IMR-90 (cell line): Measurements from ENCODE around the gene TSHZ3. TPM values are rescaled to one million over a fixed set of nuclear protein-coding genes. Genes with fewer than 3 reads are reported as not detected.

Source experiments
- ATAC-seq: fragments of 200-7000 bp; cut with Tn5 transposase; 2 replicates; pipeline ENCODE4 v1.9.1; 2020; ENCODE audit warnings: low read depth, mild to moderate bottlenecking, moderate library complexity
- BruUV-seq: library from RNA; stranded (reverse); fragments of 400-500 nt; replicated peaks from 2 replicates; lab custom pipeline; 2021; lab: Mats Ljungman, UMichigan
- CTCF ChIA-PET: fragments of 300-600 bp; formaldehyde crosslinking; extraction: SDS; loops from one replicate; lab custom pipeline; 2021; ENCODE audit warnings: antibody characterized with exemption; lab: Yijun Ruan, JAX
- POLR2A ChIA-PET: fragments of 300-600 bp; sonication (Branson Sonifier 250); formaldehyde crosslinking; loops from one replicate; lab custom pipeline; 2022; ENCODE audit warnings: antibody characterized with exemption; ENCODE audit not compliant: unreplicated experiment; lab: Charles Lee
- DNase-seq: peaks from one replicate; pipeline ENCODE4 v3.0.0; 2013
- H2AFZ ChIP-seq: replicated peaks from 2 replicates; pipeline ENCODE3; 2013; ENCODE audit warnings: low read length, mild to moderate bottlenecking; ENCODE audit not compliant: poor library complexity
- H2AK5ac ChIP-seq: 2 replicates; pipeline ENCODE4 v1.6.1; 2013; ENCODE audit warnings: low read depth, low read length, inconsistent platforms
- H2AK9ac ChIP-seq: replicated peaks from 2 replicates; pipeline ENCODE3; 2013; ENCODE audit warnings: mild to moderate bottlenecking, low read depth, low read length, moderate library complexity; ENCODE audit not compliant: poor library complexity
- H2BK120ac ChIP-seq: 2 replicates; pipeline ENCODE4 v1.6.1; 2013; ENCODE audit warnings: low read depth, low read length, inconsistent platforms
- H2BK15ac ChIP-seq: 3 replicates; pipeline ENCODE4 v1.6.1; 2013; ENCODE audit warnings: low read depth, low read length, inconsistent platforms
- H2BK20ac ChIP-seq: 2 replicates; pipeline ENCODE4 v1.6.1; 2013; ENCODE audit warnings: low read depth, mild to moderate bottlenecking, inconsistent platforms, low read length, moderate library complexity
- H2BK5ac ChIP-seq: 2 replicates; pipeline ENCODE4 v1.6.1; 2013; ENCODE audit warnings: mild to moderate bottlenecking, low read depth, low read length, inconsistent platforms; ENCODE audit not compliant: poor library complexity, severe bottlenecking
- H3K14ac ChIP-seq: replicated peaks from 2 replicates; pipeline ENCODE4 v1.6.1; 2013; ENCODE audit warnings: low read depth, low read length, inconsistent platforms
- H3K18ac ChIP-seq: 2 replicates; pipeline ENCODE4 v1.6.1; 2013; ENCODE audit warnings: low read depth, low read length, control low read depth
- H3K23ac ChIP-seq: 2 replicates; pipeline ENCODE4 v1.6.1; 2013; ENCODE audit warnings: low read depth, low read length, inconsistent platforms
- H3K27ac ChIP-seq: 2 replicates; pipeline ENCODE4 v1.5.1; 2013; ENCODE audit warnings: mild to moderate bottlenecking, control low read depth, low read length; ENCODE audit not compliant: insufficient read depth
- H3K27me3 ChIP-seq: 2 replicates; pipeline ENCODE4 v1.6.1; 2013; ENCODE audit warnings: low read length; ENCODE audit not compliant: control insufficient read depth, insufficient read depth
- H3K36me3 ChIP-seq: 2 replicates; pipeline ENCODE4 v1.6.1; 2013; ENCODE audit warnings: low read length, mixed read lengths; ENCODE audit not compliant: control insufficient read depth, insufficient read depth
- H3K4ac ChIP-seq: 2 replicates; pipeline ENCODE4 v1.6.1; 2013; ENCODE audit warnings: low read depth, low read length, inconsistent platforms
- H3K4me1 ChIP-seq: 2 replicates; pipeline ENCODE4 v1.6.1; 2013; ENCODE audit warnings: low read length, mixed read lengths; ENCODE audit not compliant: control insufficient read depth, insufficient read depth
- H3K4me2 ChIP-seq: 2 replicates; pipeline ENCODE4 v1.6.1; 2013; ENCODE audit warnings: low read depth, mild to moderate bottlenecking, control low read depth, low read length, moderate library complexity
- H3K4me3 ChIP-seq: 2 replicates; pipeline ENCODE4 v1.5.1; 2013; ENCODE audit warnings: low read depth, mild to moderate bottlenecking, control low read depth, low read length, moderate library complexity; ENCODE audit not compliant: insufficient read depth
- H3K56ac ChIP-seq: 2 replicates; pipeline ENCODE4 v1.6.1; 2013; ENCODE audit warnings: low read length, inconsistent platforms; ENCODE audit not compliant: insufficient read depth; ENCODE audit errors: extremely low read depth
- H3K79me1 ChIP-seq, 2 experiments: 2 replicates each; pipeline ENCODE4 v1.6.1; 2013; ENCODE audit warnings: low read length in 2 of 2, inconsistent platforms in 1 of 2, low read depth in 1 of 2
- H3K9ac ChIP-seq: 2 replicates; pipeline ENCODE4 v1.6.1; 2013; ENCODE audit warnings: low read depth, low read length, control low read depth
- H3K9me1 ChIP-seq: 2 replicates; pipeline ENCODE4 v1.6.1; 2013; ENCODE audit warnings: low read length, inconsistent platforms; ENCODE audit not compliant: insufficient read depth
- H3K9me3 ChIP-seq: 2 replicates; pipeline ENCODE4 v1.6.1; 2013; ENCODE audit warnings: low read length; ENCODE audit not compliant: control insufficient read depth, insufficient read depth
- H4K20me1 ChIP-seq: 2 replicates; pipeline ENCODE4 v1.6.1; 2013; ENCODE audit warnings: low read length, inconsistent platforms; ENCODE audit not compliant: insufficient read depth
- H4K5ac ChIP-seq: 2 replicates; pipeline ENCODE4 v1.6.1; 2013; ENCODE audit warnings: mild to moderate bottlenecking, low read depth, low read length, control low read depth
- H4K8ac ChIP-seq, 2 experiments: 2 replicates each; pipeline ENCODE4 v1.6.1; 2013; ENCODE audit warnings: low read depth in 2 of 2, low read length in 2 of 2, control low read depth in 1 of 2, inconsistent platforms in 1 of 2
- H4K91ac ChIP-seq: 2 replicates; pipeline ENCODE4 v1.6.1; 2013; ENCODE audit warnings: low read depth, low read length, inconsistent platforms; ENCODE audit not compliant: insufficient read depth
- BHLHE40 ChIP-seq: fragments of 150-350 bp; IDR thresholded peaks from 2 replicates; pipeline ENCODE4 v1.6.1; 2016; ENCODE audit warnings: mild to moderate bottlenecking, low read depth, low read length
- CEBPB ChIP-seq: IDR thresholded peaks from 2 replicates; pipeline ENCODE4 v1.6.1; 2012; ENCODE audit warnings: low read depth, low read length, improper control_type of control experiment
- CHD1 ChIP-seq: IDR thresholded peaks from 2 replicates; pipeline ENCODE4 v1.6.1; 2012; ENCODE audit warnings: low read depth, low read length, improper control_type of control experiment
- FOS ChIP-seq: fragments of 150-350 bp; IDR thresholded peaks from 2 replicates; pipeline ENCODE4 v1.6.1; 2016; ENCODE audit warnings: low read depth, low read length
- MAFK ChIP-seq: IDR thresholded peaks from 2 replicates; pipeline ENCODE4 v1.6.1; 2012; ENCODE audit warnings: low read depth, low read length, improper control_type of control experiment
- MAZ ChIP-seq: IDR thresholded peaks from 2 replicates; pipeline ENCODE4 v1.6.1; 2012; ENCODE audit warnings: low read depth, mild to moderate bottlenecking, low read length, improper control_type of control experiment, moderate library complexity, borderline replicate concordance
- MXI1 ChIP-seq: IDR thresholded peaks from 2 replicates; pipeline ENCODE4 v1.6.1; 2012; ENCODE audit warnings: low read depth, mild to moderate bottlenecking, low read length, moderate library complexity, borderline replicate concordance
- NFE2L2 ChIP-seq: fragments of 150-350 bp; IDR thresholded peaks from 2 replicates; pipeline ENCODE4 v1.6.1; 2016; ENCODE audit warnings: low read depth, mild to moderate bottlenecking, low read length
- POLR2A ChIP-seq: IDR thresholded peaks from 2 replicates; pipeline ENCODE4 v1.6.1; 2012; ENCODE audit warnings: mild to moderate bottlenecking, low read depth, low read length
- RAD21 ChIP-seq: IDR thresholded peaks from 2 replicates; pipeline ENCODE4 v1.6.1; 2012; ENCODE audit warnings: low read length, improper control_type of control experiment
- RCOR1 ChIP-seq: IDR thresholded peaks from 2 replicates; pipeline ENCODE4 v1.6.1; 2012; ENCODE audit warnings: mild to moderate bottlenecking, low read length, improper control_type of control experiment; ENCODE audit not compliant: insufficient replicate concordance
- RFX5 ChIP-seq: IDR thresholded peaks from 2 replicates; pipeline ENCODE4 v1.8.0; 2012; ENCODE audit warnings: low read depth, mild to moderate bottlenecking, low read length, moderate library complexity
- SMC3 ChIP-seq: fragments of 150-350 bp; IDR thresholded peaks from 2 replicates; pipeline ENCODE4 v1.6.1; 2016; ENCODE audit warnings: low read depth, mild to moderate bottlenecking, antibody characterized with exemption, low read length, moderate library complexity
- WGBS, 2 experiments: methylation state at CpG; one replicate each; pipeline versions ENCODE4 v1.1.5 to v1.1.7; 2013; ENCODE audit warnings: missing lambda C conversion rate in 2 of 2; ENCODE audit not compliant: insufficient read length in 1 of 2; ENCODE audit errors: extremely low coverage in 2 of 2; 5-methylcytosine and 5-hydroxymethylcytosine counted together
- dilution Hi-C: fragments of 300-500 bp; cut with HindIII; formaldehyde crosslinking; loops from one replicate; pipeline ENCODE4 v1.14.3; 2018; ENCODE audit warnings: low sequenced_read_pairs; ENCODE audit not compliant: unreplicated experiment
- in situ Hi-C: fragments of 300-500 bp; cut with MboI; formaldehyde crosslinking; loops from 3 replicates; pipeline ENCODE4 v1.14.3; 2019; ENCODE audit warnings: low sequenced_read_pairs, inconsistent platforms, mixed read lengths
- intact Hi-C: fragments of 100-400 bp; cut with micrococcal nuclease; formaldehyde crosslinking; loops from 2 replicates; pipeline ENCODE4 v1.10.0; 2022
- polyA plus RNA-seq, 3 experiments: library from polyadenylated mRNA; depleted of rRNA; stranded (reverse); fragments of >200 nt; gene quantifications; 2 replicates each; pipeline ENCODE4 v1.2.3, GENCODE V29; 2012; ENCODE audit warnings: low replicate concordance in 1 of 3
- total RNA-seq: library from RNA; depleted of rRNA; stranded (reverse); fragments of >200 nt; gene quantifications from 2 replicates; pipeline ENCODE4 v1.2.3, GENCODE V29; 2012
- TF ChIP-seq, protein P1 (sequence below): conservative IDR thresholded peaks from 2 replicates; pipeline ENCODE4 v1.5.1; 2012; ENCODE audit warnings: mild to moderate bottlenecking, low read depth, low read length, improper control_type of control experiment
- TF ChIP-seq, protein P2 (sequence below): fragments of 150-350 bp; IDR thresholded peaks from 2 replicates; pipeline ENCODE4 v1.6.1; 2016; ENCODE audit warnings: low read depth, mild to moderate bottlenecking, low read length, moderate library complexity, borderline replicate concordance
- TF ChIP-seq, protein P3 (sequence below): fragments of 150-350 bp; IDR thresholded peaks from 2 replicates; pipeline ENCODE4 v1.6.1; 2017; ENCODE audit warnings: mild to moderate bottlenecking, antibody characterized with exemption, low read length, low read depth

The TSHZ3 gene
- total and polyA plus RNA-seq, 2 of the 4 experiments (the other 2 are of a cell fraction): 8.1 to 13.0 TPM

DNA sequence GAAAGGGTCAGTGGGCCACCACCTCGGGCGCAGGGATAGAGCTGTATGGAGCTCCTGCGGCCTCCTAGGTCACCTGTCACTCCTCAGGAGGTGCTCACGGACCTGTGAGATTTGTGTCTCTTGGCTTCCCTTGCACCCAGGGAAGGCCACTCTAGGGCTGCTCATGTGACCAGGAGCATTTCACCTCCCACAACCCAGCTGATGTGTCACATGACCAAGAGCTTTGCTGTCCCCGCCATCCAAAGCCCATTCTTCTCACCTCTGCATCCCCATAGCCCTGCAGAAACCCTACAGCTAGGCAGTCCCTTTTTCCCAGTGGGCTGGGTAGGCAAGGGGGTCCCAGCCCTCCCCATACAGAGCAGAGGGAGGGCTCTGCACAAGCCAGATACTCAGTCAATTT, 51.2 kb downstream of the TSHZ3 start:
- no peak overlapping the region for H4K5ac ChIP-seq
- H3K23ac ChIP-seq: no peak overlapping the region
- ChIA-PET POLR2A (no interaction called here), CTCF (no interaction called here)
- in situ Hi-C loops: no loop called here
- H2AK5ac ChIP-seq: no peak overlapping the region
- no peak overlapping the region for H3K56ac ChIP-seq
- H3K18ac ChIP-seq: no peak overlapping the region
- H4K8ac ChIP-seq: no peak overlapping the region
- no peak overlapping the region for H2AK9ac ChIP-seq
- H3K79me1 ChIP-seq: peaks cover 54 to 88% of the 10 kb centered on the region in 2 experiments
- no peak overlapping the region for H3K4me2 ChIP-seq
- H2BK120ac ChIP-seq: no peak overlapping the region
- ATAC-seq (no peak), DNase-seq (no peak)
- no peak overlapping the region for H3K4me3 ChIP-seq
- H4K20me1 ChIP-seq: peaks cover 81% of the 10 kb centered on the region
- H2BK20ac ChIP-seq: no peak overlapping the region
- no peaks in the 10 kb centered on the region for H3K9me3 ChIP-seq
- 100% methylated on average over 1 of the region's 5 CpGs; no CpG with 5 or more reads in 1 of the 2 experiments for WGBS, 2 experiments
- H3K4ac ChIP-seq: no peak overlapping the region
- H2BK15ac ChIP-seq: no peak overlapping the region
- no TSS peak for BruUV-seq
- H3K14ac ChIP-seq: no peak overlapping the region
- H2AFZ ChIP-seq: no peak overlapping the region
- no peak overlapping the region for H4K91ac ChIP-seq
- no peak overlapping the region for H3K9ac ChIP-seq
- no peak overlapping the region for H3K27ac ChIP-seq
- H2BK5ac ChIP-seq: no peak overlapping the region
- peaks cover 14% of the 10 kb centered on the region for H3K36me3 ChIP-seq
- H3K27me3 ChIP-seq: no peaks in the 10 kb centered on the region
- intact Hi-C loops: no loop called here
- H3K4me1 ChIP-seq: 0 out of 2 replicates have a peak, but pooled peaks cover 2% of the 10 kb centered on the region
- peaks cover 23% of the 10 kb centered on the region for H3K9me1 ChIP-seq
- dilution Hi-C loops: no loop called here
- TF ChIP-seq CHD1 (no peak), RCOR1 (no peak), NFE2L2 (no peak), MXI1 (no peak), SMC3 (no peak), BHLHE40 (no peak), RAD21 (no peak), POLR2A (no peak), FOS (no peak), RFX5 (no peak), CEBPB (no peak), MAFK (no peak), MAZ (no peak)
- TF ChIP-seq, protein P1, sequence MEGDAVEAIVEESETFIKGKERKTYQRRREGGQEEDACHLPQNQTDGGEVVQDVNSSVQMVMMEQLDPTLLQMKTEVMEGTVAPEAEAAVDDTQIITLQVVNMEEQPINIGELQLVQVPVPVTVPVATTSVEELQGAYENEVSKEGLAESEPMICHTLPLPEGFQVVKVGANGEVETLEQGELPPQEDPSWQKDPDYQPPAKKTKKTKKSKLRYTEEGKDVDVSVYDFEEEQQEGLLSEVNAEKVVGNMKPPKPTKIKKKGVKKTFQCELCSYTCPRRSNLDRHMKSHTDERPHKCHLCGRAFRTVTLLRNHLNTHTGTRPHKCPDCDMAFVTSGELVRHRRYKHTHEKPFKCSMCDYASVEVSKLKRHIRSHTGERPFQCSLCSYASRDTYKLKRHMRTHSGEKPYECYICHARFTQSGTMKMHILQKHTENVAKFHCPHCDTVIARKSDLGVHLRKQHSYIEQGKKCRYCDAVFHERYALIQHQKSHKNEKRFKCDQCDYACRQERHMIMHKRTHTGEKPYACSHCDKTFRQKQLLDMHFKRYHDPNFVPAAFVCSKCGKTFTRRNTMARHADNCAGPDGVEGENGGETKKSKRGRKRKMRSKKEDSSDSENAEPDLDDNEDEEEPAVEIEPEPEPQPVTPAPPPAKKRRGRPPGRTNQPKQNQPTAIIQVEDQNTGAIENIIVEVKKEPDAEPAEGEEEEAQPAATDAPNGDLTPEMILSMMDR: no peak
- TF ChIP-seq, protein P2, sequence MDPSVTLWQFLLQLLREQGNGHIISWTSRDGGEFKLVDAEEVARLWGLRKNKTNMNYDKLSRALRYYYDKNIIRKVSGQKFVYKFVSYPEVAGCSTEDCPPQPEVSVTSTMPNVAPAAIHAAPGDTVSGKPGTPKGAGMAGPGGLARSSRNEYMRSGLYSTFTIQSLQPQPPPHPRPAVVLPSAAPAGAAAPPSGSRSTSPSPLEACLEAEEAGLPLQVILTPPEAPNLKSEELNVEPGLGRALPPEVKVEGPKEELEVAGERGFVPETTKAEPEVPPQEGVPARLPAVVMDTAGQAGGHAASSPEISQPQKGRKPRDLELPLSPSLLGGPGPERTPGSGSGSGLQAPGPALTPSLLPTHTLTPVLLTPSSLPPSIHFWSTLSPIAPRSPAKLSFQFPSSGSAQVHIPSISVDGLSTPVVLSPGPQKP: no peak
- TF ChIP-seq, protein P3, sequence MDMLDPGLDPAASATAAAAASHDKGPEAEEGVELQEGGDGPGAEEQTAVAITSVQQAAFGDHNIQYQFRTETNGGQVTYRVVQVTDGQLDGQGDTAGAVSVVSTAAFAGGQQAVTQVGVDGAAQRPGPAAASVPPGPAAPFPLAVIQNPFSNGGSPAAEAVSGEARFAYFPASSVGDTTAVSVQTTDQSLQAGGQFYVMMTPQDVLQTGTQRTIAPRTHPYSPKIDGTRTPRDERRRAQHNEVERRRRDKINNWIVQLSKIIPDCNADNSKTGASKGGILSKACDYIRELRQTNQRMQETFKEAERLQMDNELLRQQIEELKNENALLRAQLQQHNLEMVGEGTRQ: no peak
